Stimulated activated CD8-positive, alpha-beta memory T cell treated with anti-CD3 and anti-CD28 coated beads, Interleukin-4, amount 100 ng/mL, for 48 hours (primary cell): Measurements from ENCODE around the gene SEMA3D.

Experiments used
- DNase-seq: peaks from one replicate; pipeline ENCODE4 v3.0.0-alpha.2; 2020

Gene SEMA3D

DNA sequence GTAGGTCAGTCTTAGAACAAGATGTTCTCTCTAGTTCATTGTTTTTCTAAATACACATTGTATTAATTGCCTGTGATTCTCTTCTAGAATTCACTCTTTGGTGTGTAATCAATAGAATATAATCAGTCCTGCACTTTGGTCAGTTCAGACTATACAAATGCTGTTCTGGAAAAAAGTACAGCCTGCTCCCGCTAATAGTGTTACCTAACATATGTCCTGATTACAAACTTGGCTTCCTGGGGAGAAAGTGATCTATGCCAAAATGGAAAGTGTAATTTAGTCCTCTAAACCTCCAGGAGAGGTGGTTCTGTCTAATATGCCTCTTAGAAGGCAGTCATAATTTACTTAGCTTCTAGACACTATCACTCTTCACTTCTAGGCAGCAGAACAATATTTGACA lies 215.5 kb downstream of the SEMA3D start:
- no peak for DNase-seq

DNA sequence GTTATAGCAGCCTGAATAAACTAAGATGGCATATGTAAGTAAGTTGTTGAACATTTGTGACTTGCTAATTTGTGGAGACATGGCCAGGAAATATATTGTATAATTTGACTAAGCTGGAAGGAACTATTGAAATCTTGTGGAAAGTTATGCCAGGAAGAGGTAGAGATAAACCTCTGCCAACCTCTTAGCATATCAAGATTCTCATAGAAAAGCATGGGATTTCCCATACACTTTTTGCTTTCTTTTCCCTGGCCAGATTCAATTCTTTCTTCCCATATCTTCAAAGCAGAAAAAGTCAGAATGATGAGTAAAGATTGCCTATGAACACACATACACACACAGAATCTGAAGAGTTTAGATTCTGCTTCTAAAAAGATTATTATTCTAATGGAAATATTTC lies 216.2 kb downstream of the SEMA3D start:
- no peak for DNase-seq

DNA sequence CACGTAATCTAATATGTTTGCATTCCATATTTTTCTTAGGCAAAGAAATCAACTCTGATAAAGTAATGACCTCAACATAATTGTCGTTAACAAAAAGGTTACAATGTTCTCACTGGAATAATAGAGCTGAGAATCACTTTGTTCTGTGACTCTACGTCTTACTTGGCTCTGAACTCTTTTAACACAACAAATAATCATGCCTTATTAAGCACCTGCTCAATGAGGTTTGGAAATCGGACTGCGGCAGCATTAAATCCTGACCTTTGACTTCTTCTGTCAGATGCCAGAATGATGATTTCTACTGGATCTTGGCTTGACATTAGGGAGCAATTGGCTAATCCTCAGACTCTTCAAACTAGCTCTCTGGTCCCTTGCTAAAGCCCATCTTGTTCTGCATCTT lies 233.6 kb downstream of the SEMA3D start:
- no peak for DNase-seq

DNA sequence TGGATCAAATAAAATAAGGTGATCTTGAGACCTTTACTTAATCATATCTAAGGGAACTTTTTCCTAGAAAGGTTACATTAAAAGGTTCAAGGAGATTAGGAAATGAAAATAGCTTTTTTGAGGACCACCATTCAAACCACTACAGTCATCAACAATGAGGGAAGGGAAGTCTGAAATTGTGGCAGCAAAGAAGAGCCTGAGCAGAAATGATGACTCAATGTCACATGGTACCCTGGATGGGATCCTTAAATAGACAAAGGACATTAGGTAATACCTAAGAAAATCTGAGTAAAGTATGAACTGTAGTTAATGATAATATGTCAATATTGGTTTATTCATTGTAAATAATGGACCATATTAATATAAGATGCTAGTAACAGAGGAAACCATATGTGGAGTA lies 236.0 kb downstream of the SEMA3D start:
- no peak for DNase-seq

DNA sequence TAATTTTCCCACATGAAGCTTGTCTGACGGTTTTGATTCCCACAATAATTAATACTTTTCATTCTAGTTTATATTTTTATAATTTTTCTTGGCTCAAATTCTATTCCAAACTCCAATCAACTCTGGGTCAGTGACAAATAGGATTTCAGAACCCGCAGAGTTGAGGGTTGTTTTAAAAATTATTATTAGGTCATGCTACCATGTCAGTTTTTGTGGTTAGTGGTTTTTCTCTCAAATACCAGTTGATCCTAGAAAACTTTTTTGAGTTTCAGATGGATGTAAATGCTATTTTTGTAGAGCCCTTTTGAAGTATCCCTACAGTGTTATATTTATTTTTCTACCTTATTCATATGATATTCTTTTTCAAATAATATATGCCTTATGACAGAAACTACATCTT lies 237.4 kb downstream of the SEMA3D start:
- no peak for DNase-seq

DNA sequence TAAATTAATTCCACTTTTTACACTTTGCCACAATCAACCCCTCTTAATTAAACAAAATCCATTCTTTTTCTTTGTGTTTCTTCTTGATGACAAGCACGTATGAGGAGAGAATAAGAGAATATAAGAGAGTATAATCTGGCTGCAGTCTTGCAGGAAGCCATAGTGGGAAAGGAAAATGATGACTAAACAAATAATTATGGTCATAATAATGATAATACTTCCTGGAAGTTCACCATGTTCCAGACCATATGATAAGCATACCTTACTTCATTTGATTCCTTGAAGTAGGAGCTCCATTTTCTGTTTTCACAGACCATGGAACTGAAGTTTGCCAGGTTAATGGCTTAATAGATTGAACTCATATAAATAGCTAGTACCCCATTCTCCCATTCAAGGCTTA lies 237.8 kb downstream of the SEMA3D start:
- no peak for DNase-seq

DNA sequence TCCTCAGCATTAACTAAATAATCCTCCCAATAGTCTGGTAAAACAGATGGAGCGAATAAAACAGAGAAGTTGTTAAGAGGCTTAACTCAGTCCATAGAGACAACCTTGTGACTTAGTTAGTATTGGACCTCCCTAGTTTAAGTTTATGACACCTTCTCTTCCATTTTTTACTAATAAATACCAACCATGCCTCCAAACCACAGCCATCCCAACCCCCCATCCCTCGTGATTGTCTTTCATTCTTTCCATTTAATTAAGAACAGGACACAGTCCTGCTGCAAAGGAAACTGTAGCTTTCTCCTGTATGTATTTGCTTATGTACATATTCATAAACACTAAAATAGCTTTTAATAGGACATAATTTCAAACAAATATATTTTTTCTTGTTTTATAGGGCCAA lies 238.2 kb downstream of the SEMA3D start:
- DNase-seq = no peak

DNA sequence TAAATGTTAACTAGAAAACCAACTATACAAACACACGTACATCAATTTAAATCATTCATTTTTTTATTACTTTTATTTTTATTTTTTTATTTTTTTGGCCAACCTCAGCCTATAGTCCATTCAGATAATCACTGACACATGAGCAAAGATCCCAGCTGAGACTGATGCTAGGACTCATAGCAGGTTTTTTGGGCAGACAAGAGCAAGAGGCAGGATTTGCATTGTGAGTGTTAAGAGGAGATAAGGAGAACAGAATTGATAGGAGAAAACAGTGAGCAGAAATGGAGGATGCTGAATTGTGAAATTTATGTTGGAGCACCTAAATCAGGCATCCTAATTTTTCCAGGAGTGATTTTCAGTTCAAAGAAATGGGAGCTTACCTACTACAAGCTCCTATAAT lies 240.3 kb downstream of the SEMA3D start:
- DNase-seq = no peak
